NCI-H524 (cell line): ENCODE results near the gene KCNJ16.

ENCODE experiments used
- DNase-seq, 2 experiments: peaks; one replicate each; lab custom pipeline; 2025; lab: John Stamatoyannopoulos, UW

KCNJ16 gene

GRCh38 chr17:70098030-70098429 is 23.0 kb downstream of the KCNJ16 start:
- no peak for DNase-seq

GRCh38 chr17:70099294-70099693 is 24.3 kb downstream of the KCNJ16 start:
- DNase-seq, result no peak

DNA sequence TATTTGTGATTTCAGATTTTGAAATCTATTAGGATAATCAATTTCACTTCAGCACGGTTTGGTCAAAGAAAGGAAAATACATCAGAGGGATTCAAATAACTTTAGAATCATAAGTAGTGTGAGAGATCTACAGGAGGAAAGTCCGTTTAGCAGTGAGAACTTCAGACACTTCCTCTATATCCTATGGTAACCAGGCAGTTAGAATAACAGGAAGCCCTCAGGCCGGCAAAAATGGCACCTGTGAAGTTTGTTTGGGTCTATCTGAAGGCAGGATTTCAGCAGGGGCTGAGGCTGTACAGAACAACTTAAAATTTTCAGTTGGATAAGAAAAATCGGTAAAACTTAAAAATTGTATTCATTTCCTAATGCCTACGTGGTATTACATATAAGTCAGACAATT is 24.9 kb downstream of the KCNJ16 start:
- no peak for DNase-seq

GRCh38 chr17:70100983-70101382 is 26.0 kb downstream of the KCNJ16 start:
- peak; percentile 43 to 62 for DNase-seq

GRCh38 chr17:70102531-70102930 is 27.5 kb downstream of the KCNJ16 start:
- no peak for DNase-seq

DNA sequence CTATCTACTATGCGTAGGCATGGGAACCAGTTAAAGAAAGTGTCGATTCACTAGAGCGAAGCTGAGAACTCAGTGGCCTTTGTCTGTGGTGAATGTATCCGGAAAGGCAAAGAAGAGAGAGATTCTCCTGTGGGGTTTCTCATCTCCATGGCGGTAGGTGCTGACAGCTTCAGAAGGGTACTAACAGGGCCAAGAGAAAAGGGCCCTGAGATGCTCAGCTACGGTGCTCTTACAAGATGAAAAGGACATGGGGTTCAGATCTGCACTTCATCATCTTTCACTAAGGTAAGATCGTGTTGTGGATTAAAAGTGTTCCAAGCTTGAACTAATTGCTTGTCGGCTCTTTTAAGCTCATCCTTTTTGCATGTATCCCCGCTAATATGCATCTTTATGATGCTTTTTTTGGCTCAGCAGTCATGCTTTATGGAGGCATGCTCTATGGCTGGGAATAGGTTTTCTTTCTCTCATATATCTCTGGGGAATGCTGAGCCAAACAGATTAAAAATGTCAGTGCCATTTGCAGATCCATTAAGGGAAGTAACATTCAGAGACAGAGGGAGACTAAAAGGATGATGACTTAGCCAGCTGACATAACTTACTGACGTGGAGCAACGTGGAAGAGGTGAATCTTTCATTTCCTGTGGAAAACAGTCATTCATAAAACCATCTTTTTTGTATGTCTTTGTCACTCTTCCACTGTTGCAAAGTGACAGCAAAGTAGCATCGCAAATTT is 29.9 kb downstream of the KCNJ16 start:
- no peak for DNase-seq

GRCh38 chr17:70105641-70106040 is 30.6 kb downstream of the KCNJ16 start:
- DNase-seq, result no peak

- no peak for DNase-seq
These were observed 31.5 kb downstream of the KCNJ16 start for GRCh38 chr17:70106551-70106950.

DNA sequence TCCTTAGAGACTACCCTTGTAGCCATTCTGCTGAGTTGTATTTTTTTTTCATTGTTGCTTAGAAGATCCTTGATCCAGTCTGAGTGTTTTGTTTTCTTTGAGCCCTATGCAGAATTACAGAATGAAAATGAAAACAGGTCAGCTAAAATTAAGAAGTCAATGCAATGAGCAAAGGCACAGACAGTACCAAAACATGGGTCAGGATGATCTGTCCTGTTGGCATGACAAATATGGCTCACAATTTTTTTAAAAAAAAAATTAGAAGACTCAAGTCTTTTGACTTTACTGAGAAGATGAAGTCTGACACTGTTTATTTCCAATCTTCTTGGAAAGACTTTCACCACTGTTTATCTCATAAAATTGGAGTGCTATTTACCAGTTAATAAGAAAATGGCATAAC is 32.4 kb downstream of the KCNJ16 start:
- no peak for DNase-seq

DNA sequence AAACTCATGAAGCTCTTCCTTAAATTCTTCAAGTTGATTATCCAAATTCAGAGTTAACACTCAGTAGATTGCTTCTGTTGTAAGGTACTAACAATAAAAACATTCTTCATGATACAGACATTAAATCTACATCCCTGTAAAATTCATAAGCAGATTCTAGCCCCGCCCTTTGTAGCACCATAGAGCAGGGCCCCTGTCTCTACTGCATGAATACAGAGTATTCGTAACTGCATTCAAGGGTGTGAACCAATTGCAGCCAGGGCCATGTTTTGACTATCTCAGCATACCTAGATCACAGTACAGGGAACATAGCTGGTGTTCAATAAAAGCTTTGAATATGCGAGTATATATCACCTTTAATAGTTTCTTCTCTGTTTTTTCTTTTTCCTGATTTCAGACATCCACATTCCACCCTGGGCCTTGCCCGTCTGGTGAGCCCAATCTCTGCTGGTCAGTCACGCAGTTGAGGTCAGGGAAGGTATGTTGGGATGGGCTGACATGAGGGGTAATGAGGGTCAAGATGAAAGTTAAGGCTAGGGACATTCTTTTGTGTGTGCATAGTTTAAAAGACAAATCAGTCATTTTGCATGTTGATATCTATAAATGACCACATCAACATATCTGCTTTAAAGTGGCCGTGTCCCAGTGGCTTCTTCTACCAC is 33.0 kb downstream of the KCNJ16 start:
- DNase-seq, result no peak

- no peak for DNase-seq
These were observed 34.5 kb downstream of the KCNJ16 start for GRCh38 chr17:70109497-70109896.

DNA sequence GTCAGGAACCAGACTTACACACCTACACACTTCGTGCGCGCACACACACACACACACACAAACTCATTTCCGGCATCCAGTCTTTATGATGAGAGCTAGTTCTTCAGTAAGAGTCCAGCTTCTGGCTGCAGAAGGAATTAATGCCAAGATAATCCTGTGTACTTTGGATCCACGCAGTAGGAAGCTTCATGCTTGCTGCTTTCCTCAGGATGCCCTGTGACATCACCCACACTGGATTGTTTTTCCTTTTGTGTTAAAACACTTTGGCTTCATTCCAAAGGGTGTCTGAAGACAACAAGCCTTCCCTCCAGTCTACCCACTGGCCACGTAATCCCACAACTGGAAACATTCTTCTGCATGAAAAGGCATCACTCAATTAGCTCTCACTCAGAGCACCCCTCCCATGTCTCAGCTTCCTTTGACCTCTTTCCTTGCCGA is 35.4 kb downstream of the KCNJ16 start:
- no peak for DNase-seq

DNA sequence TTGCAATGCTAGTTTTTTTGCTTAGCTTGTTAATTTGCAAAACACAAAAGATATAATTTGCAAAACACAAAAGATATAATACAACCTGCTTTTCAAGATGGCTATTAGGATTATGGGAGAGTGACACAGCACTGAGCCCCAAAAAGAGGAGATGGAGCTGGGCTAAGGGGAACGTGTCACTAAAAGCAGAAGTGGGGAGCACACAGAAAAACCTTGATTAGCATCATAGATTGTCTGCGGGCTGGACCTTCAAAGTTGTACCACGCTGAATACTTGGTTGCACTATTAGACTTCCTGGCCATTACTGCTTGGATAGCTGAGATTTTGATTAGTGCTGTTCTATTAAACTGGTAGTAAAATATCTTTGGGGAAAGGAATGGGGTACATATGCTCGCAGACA is 36.2 kb downstream of the KCNJ16 start:
- no peak for DNase-seq

GRCh38 chr17:70114405-70114804 is 39.4 kb downstream of the KCNJ16 start:
- no peak for DNase-seq

GRCh38 chr17:70115126-70115525 is 40.1 kb downstream of the KCNJ16 start:
- DNase-seq, result no peak

DNA sequence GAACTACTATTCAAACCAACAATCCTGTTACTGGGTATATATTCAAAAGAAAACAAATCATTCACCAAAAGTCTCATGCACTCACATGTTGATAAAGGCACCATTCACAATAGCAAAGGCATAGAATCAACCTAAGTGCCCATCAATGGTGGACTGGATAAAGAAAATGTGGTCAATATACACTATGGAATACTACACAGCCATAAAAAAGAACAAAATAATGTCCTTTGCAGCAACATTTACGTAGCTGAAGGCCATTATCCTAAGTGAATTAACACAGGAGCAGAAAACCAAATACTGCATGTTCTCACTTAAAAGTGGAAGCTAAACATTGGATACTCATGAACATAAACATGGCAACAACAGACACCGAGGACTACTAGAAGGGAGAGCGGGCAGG is 41.9 kb downstream of the KCNJ16 start:
- no peak for DNase-seq

DNA sequence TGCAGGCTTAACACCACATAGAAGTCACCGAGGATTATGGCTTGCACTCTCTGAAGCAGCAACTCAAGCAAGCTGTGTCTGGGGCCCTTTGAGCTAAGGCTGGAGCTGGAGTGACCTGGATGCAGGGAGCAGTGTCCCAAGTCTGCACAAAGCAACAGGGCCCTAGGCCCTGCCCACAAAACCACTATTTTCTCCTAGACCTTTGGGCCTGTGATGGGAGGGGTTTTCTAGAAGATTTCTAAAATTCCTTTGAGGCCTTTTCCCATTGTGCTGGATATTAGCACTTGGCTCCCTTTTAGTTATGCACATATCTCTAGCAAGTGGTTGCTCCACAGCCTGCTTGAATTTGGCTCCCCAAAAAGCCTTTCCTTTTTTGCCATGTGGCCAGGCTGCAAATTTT is 44.5 kb downstream of the KCNJ16 start:
- DNase-seq, result no peak

GRCh38 chr17:70119983-70120382 is 45.0 kb downstream of the KCNJ16 start:
- DNase-seq, result no peak

DNA sequence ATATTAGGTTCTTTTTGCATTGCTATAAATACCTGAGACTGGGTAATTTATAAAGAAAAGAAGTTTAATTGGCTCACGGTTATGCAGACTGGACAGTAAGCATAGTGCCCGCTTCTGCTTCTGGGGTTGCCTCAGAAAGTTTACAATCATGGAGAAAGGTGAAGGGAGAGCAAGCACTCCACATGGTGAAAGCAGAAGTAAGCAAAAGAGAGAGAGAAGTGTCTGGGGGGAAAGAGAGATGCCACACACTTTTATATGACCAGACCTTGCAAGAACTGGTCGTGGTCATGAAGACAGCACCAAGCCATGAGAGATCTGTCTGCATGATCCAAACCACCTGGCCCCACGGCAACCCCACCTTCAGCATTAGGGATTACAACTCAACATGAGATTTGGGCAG is 45.4 kb downstream of the KCNJ16 start:
- no peak for DNase-seq

- peak; percentile 28 to 61 for DNase-seq
These were observed 46.1 kb downstream of the KCNJ16 start for GRCh38 chr17:70121126-70121525.

- DNase-seq, result no peak
These were observed 48.2 kb downstream of the KCNJ16 start for GRCh38 chr17:70123193-70123592.

- DNase-seq, result no peak
These were observed 49.7 kb downstream of the KCNJ16 start for GRCh38 chr17:70124723-70125122.

GRCh38 chr17:70127221-70127873 is 52.3 kb downstream of the KCNJ16 start:
- DNase-seq, result no peak
